A549 (cell line): ENCODE data around the gene BZW2. TPM values are rescaled to one million over a fixed set of nuclear protein-coding genes. Genes with fewer than 3 reads are reported as not detected.

Source experiments
- ATAC-seq, 2 experiments: fragments of 200-7000 bp in 1 of 2; fragments of >200 bp in 1 of 2; cut with Nextera tagmentation in 1 of 2; cut with Tn5 transposase in 1 of 2; 3 replicates each; pipeline versions ENCODE4 v1.8.0 to v1.9.1; 2018 to 2020; ENCODE audit warnings: mild to moderate bottlenecking in 1 of 2, moderate library complexity in 1 of 2
- CTCF ChIA-PET: fragments of 300-600 bp; sonication (Branson Sonifier 250); formaldehyde crosslinking; extraction: SDS; loops from one replicate; lab custom pipeline; 2021; ENCODE audit warnings: antibody characterized with exemption, inconsistent platforms; lab: Yijun Ruan, JAX
- POLR2A ChIA-PET: fragments of 350-600 bp; formaldehyde crosslinking; extraction: SDS; loops from one replicate; lab custom pipeline; 2021; ENCODE audit warnings: antibody characterized with exemption, inconsistent platforms; lab: Yijun Ruan, JAX
- DNase-seq, 2 experiments: peaks; one replicate each; pipeline versions ENCODE4 v3.0.0 to v3.0.0-alpha.2; 2011 to 2016; ENCODE audit warnings: low read depth in 1 of 2, low spot score in 1 of 2
- FAIRE-seq: peaks from 2 replicates; lab custom pipeline; 2011; peaks lifted over from hg19 to GRCh38; lab: Jason Lieb, UNC
- H3K27ac ChIP-seq, 2 experiments: fragments of >200 bp; sonication (Bioruptor Twin); formaldehyde crosslinking; 3 replicates each; pipeline ENCODE4 v1.5.1; 2016 to 2017
- H3K4me1 ChIP-seq: fragments of >200 bp; sonication (Bioruptor Twin); formaldehyde crosslinking; 3 replicates; pipeline ENCODE4 v1.6.1; 2016
- H3K4me2 ChIP-seq: fragments of >200 bp; sonication (Bioruptor Twin); formaldehyde crosslinking; 3 replicates; pipeline ENCODE4 v1.6.1; 2016
- H3K4me3 ChIP-seq: fragments of >200 bp; sonication (Bioruptor Twin); formaldehyde crosslinking; 3 replicates; pipeline ENCODE4 v1.5.1; 2016
- H3K9me3 ChIP-seq: fragments of >200 bp; sonication (Bioruptor Twin); formaldehyde crosslinking; 3 replicates; pipeline ENCODE4 v1.6.1; 2016
- BCL3 ChIP-seq: fragments of >200 bp; sonication (Bioruptor Twin); formaldehyde crosslinking; IDR thresholded peaks from 3 replicates; pipeline ENCODE4 v1.6.1; 2016
- CBX2 ChIP-seq: fragments of 200-600 bp; sonication (generic); IDR thresholded peaks from 2 replicates; pipeline ENCODE4 v1.6.1; 2016; ENCODE audit warnings: low read depth, mild to moderate bottlenecking, borderline replicate concordance
- CHD2 ChIP-seq: fragments of 150-350 bp; IDR thresholded peaks from 2 replicates; pipeline ENCODE4 v1.6.1; 2014; ENCODE audit warnings: low read length; ENCODE audit not compliant: partially characterized antibody
- EP300 ChIP-seq, 2 experiments: fragments of >200 bp; sonication (Bioruptor Twin); formaldehyde crosslinking; IDR thresholded peaks; 2 replicates in 1 of 2; 3 replicates in 1 of 2; pipeline ENCODE4 v1.6.1; 2016 to 2017
- ESRRA ChIP-seq: fragments of 150-350 bp; IDR thresholded peaks from 2 replicates; pipeline ENCODE4 v1.6.1; 2014; ENCODE audit warnings: mild to moderate bottlenecking, low read length, borderline replicate concordance
- FOXS1 ChIP-seq: fragments of 250-450 bp; sonication (Bioruptor Pico); IDR thresholded peaks from 2 replicates; pipeline ENCODE4 v1.5.0; 2020; ENCODE audit warnings: mild to moderate bottlenecking, moderate library complexity
- HEYL ChIP-seq: fragments of 250-450 bp; sonication (Bioruptor Pico); IDR thresholded peaks from 2 replicates; pipeline ENCODE4 v1.8.0; 2021; ENCODE audit warnings: mild to moderate bottlenecking, moderate library complexity
- HMGXB4 ChIP-seq: fragments of 250-450 bp; sonication (Bioruptor Pico); IDR thresholded peaks from 2 replicates; pipeline ENCODE4 v1.5.0; 2021; ENCODE audit warnings: mild to moderate bottlenecking, moderate library complexity, borderline replicate concordance
- HOXA7 ChIP-seq: fragments of 250-450 bp; sonication (Bioruptor Pico); IDR thresholded peaks from 2 replicates; pipeline ENCODE4 v1.5.0; 2020; ENCODE audit warnings: mild to moderate bottlenecking, moderate library complexity
- JUN ChIP-seq, 2 experiments: fragments of >200 bp; sonication (Bioruptor Twin); formaldehyde crosslinking; IDR thresholded peaks; 2 replicates in 1 of 2; 3 replicates in 1 of 2; pipeline ENCODE4 v1.6.1; 2016 to 2017
- JUNB ChIP-seq: fragments of >200 bp; sonication (Bioruptor Twin); formaldehyde crosslinking; IDR thresholded peaks from 2 replicates; pipeline ENCODE4 v1.6.1; 2016
- KDM1A ChIP-seq: fragments of 200-600 bp; sonication (generic); IDR thresholded peaks from 2 replicates; pipeline ENCODE4 v1.6.1; 2016; ENCODE audit warnings: low read depth, mild to moderate bottlenecking
- KDM5A ChIP-seq: fragments of 200-600 bp; sonication (generic); IDR thresholded peaks from 2 replicates; pipeline ENCODE4 v1.6.1; 2016; ENCODE audit warnings: antibody characterized with exemption, mild to moderate bottlenecking
- MAFK ChIP-seq: fragments of 450-650 bp; IDR thresholded peaks from 2 replicates; pipeline ENCODE4 v1.6.1; 2014; ENCODE audit not compliant: partially characterized antibody
- MAZ ChIP-seq: fragments of 150-350 bp; IDR thresholded peaks from 2 replicates; pipeline ENCODE4 v1.6.1; 2014; ENCODE audit warnings: antibody characterized with exemption, low read depth, low read length, borderline replicate concordance
- MYC ChIP-seq: IDR thresholded peaks from 2 replicates; pipeline ENCODE4 v1.6.1; 2012; ENCODE audit warnings: mild to moderate bottlenecking, inconsistent platforms, low read length, improper control_type of control experiment, borderline replicate concordance
- NFE2L2 ChIP-seq: fragments of 150-350 bp; conservative IDR thresholded peaks from 2 replicates; pipeline ENCODE4 v1.6.1; 2014; ENCODE audit warnings: low read length
- NPAS2 ChIP-seq: fragments of 250-450 bp; sonication (Bioruptor Pico); IDR thresholded peaks from 2 replicates; pipeline ENCODE4 v1.8.0; 2022; ENCODE audit warnings: mild to moderate bottlenecking, moderate library complexity, borderline replicate concordance
- NR3C1 ChIP-seq: fragments of >200 bp; sonication (Bioruptor Twin); formaldehyde crosslinking; IDR thresholded peaks from 3 replicates; pipeline ENCODE4 v1.6.1; 2017
- POLR2A ChIP-seq: IDR thresholded peaks from 2 replicates; pipeline ENCODE4 v1.6.1; 2012; ENCODE audit warnings: mild to moderate bottlenecking, low read length
- RAD21 ChIP-seq, 2 experiments: fragments of >200 bp in 1 of 2; sonication (Bioruptor Twin) in 1 of 2; formaldehyde crosslinking in 1 of 2; IDR thresholded peaks in 1 of 2; conservative IDR thresholded peaks in 1 of 2; 2 replicates in 1 of 2; 3 replicates in 1 of 2; pipeline ENCODE4 v1.6.1; 2012 to 2018; ENCODE audit warnings: inconsistent platforms in 1 of 2
- RCOR1 ChIP-seq: fragments of 150-350 bp; IDR thresholded peaks from 2 replicates; pipeline ENCODE4 v1.6.1; 2014; ENCODE audit warnings: antibody characterized with exemption, low read length, low read depth
- RFX5 ChIP-seq: fragments of 450-650 bp; IDR thresholded peaks from 2 replicates; pipeline ENCODE4 v1.7.1; 2014; ENCODE audit warnings: antibody characterized with exemption, mild to moderate bottlenecking, moderate library complexity
- RNF2 ChIP-seq: fragments of 200-600 bp; sonication (generic); IDR thresholded peaks from 2 replicates; pipeline ENCODE4 v1.6.1; 2016; ENCODE audit warnings: low read depth, mild to moderate bottlenecking, antibody characterized with exemption, moderate library complexity, borderline replicate concordance
- SMC3 ChIP-seq: fragments of >200 bp; sonication (Bioruptor Twin); formaldehyde crosslinking; IDR thresholded peaks from 3 replicates; pipeline ENCODE4 v1.6.1; 2018; ENCODE audit warnings: inconsistent platforms
- TFCP2L1 ChIP-seq: fragments of 250-450 bp; sonication (Bioruptor Pico); IDR thresholded peaks from 2 replicates; pipeline ENCODE4 v1.5.0; 2021; ENCODE audit warnings: mild to moderate bottlenecking
- TP53 ChIP-seq: fragments of 250-450 bp; sonication (Bioruptor Pico); IDR thresholded peaks from 2 replicates; pipeline ENCODE4 v1.5.0; 2021; ENCODE audit warnings: mild to moderate bottlenecking, moderate library complexity
- ZFP36 ChIP-seq: fragments of 450-650 bp; IDR thresholded peaks from 2 replicates; pipeline ENCODE4 v1.6.1; 2014; ENCODE audit warnings: borderline replicate concordance; ENCODE audit not compliant: partially characterized antibody
- WGBS: methylation state at CpG from one replicate; pipeline ENCODE4 v1.1.6; 2017; ENCODE audit errors: missing lambda C conversion rate; 5-methylcytosine and 5-hydroxymethylcytosine counted together
- polyA plus RNA-seq, 4 experiments: library from polyadenylated mRNA; depleted of rRNA in 3 of 4; stranded (reverse); fragments of >200 nt; fragmentation: RNase III in 1 of 4; extraction: RNeasy Plus Mini Kit Qiagen cat#74134 plus additional on column Dnase treatment in 1 of 4; gene quantifications; 2 replicates in 3 of 4; 3 replicates in 1 of 4; pipeline ENCODE4 v1.2.3, GENCODE V29; 2011 to 2017
- TF ChIP-seq, protein P1 (sequence below): IDR thresholded peaks from 2 replicates; pipeline ENCODE4 v1.6.1; 2012
- TF ChIP-seq, protein P2 (sequence below): fragments of 450-650 bp; IDR thresholded peaks from 2 replicates; pipeline ENCODE4 v1.6.1; 2014; ENCODE audit warnings: antibody characterized with exemption
- TF ChIP-seq, protein P3 (sequence below): IDR thresholded peaks from 2 replicates; pipeline ENCODE4 v1.6.1; 2012; ENCODE audit warnings: low read depth, borderline replicate concordance

BZW2 gene
- polyA plus RNA-seq, 2 of the 4 experiments (the other 2 are of a cell fraction): 72.4 to 101 TPM

- ATAC-seq: no peak
- Histone ChIP-seq H3K9me3 (no peaks in the 10 kb centered on the region), H3K4me1 (peaks cover 9% of the 10 kb centered on the region; the same call in 2 of the 3 replicates), H3K27ac (no peak overlapping the region), H3K4me2 (no peak overlapping the region), H3K4me3 (no peak overlapping the region)
- WGBS: 94% methylated on average over 1 of the region's 1 CpG
- TF ChIP-seq NFE2L2 (no peak), RAD21 (conservative IDR thresholded peaks at IDR 0.05 in 1 of 2, IDR thresholded peaks at IDR 0.05 in 1 of 2) (no peak), JUNB (no peak), KDM1A (no peak), ESRRA (no peak), MYC (no peak), SMC3 (no peak), POLR2A (no peak), CBX2 (no peak), HEYL (CRISPR knock-in tag) (no peak), BCL3 (no peak), RCOR1 (no peak), JUN (IDR thresholded peaks at IDR 0.05) (no peak), TFCP2L1 (CRISPR knock-in tag) (no peak), RNF2 (no peak)
- TF ChIP-seq, protein P1, sequence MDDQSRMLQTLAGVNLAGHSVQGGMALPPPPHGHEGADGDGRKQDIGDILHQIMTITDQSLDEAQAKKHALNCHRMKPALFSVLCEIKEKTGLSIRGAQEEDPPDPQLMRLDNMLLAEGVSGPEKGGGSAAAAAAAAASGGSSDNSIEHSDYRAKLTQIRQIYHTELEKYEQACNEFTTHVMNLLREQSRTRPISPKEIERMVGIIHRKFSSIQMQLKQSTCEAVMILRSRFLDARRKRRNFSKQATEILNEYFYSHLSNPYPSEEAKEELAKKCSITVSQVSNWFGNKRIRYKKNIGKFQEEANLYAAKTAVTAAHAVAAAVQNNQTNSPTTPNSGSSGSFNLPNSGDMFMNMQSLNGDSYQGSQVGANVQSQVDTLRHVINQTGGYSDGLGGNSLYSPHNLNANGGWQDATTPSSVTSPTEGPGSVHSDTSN: no peak
- TF ChIP-seq, protein P2, sequence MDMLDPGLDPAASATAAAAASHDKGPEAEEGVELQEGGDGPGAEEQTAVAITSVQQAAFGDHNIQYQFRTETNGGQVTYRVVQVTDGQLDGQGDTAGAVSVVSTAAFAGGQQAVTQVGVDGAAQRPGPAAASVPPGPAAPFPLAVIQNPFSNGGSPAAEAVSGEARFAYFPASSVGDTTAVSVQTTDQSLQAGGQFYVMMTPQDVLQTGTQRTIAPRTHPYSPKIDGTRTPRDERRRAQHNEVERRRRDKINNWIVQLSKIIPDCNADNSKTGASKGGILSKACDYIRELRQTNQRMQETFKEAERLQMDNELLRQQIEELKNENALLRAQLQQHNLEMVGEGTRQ: no peak
- ChIA-PET CTCF (no interaction called here), POLR2A (no interaction called here)
- no peak for DNase-seq
- no peak for FAIRE-seq
These were observed 15.3 kb upstream of the BZW2 start for GRCh38 chr7:16630654-16631053.

- 93% methylated on average over 4 of the region's 4 CpGs for WGBS
- H3K27ac ChIP-seq: no peak overlapping the region
- TF ChIP-seq RFX5: no peak
- no peak for TF ChIP-seq HMGXB4 (CRISPR knock-in tag)
- TF ChIP-seq, protein P3, sequence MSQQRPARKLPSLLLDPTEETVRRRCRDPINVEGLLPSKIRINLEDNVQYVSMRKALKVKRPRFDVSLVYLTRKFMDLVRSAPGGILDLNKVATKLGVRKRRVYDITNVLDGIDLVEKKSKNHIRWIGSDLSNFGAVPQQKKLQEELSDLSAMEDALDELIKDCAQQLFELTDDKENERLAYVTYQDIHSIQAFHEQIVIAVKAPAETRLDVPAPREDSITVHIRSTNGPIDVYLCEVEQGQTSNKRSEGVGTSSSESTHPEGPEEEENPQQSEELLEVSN: no peak
- no peak for TF ChIP-seq FOXS1 (CRISPR knock-in tag)
- no peak for TF ChIP-seq SMC3
- no peak for TF ChIP-seq KDM5A
- TF ChIP-seq NPAS2 (CRISPR knock-in tag): no peak
- TF ChIP-seq NR3C1: no peak
- no peak for TF ChIP-seq MAFK
- TF ChIP-seq HOXA7 (CRISPR knock-in tag): no peak
- no peak for TF ChIP-seq MAZ
- TF ChIP-seq CHD2: no peak
- no peak for TF ChIP-seq EP300 (IDR thresholded peaks at IDR 0.05)
- no peak for TF ChIP-seq ZFP36
- TF ChIP-seq POLR2A: no peak
- TF ChIP-seq TP53 (CRISPR knock-in tag): no peak
- no peak for TF ChIP-seq KDM1A
- no peak for TF ChIP-seq JUNB
- TF ChIP-seq RAD21 (conservative IDR thresholded peaks at IDR 0.05 in 1 of 2, IDR thresholded peaks at IDR 0.05 in 1 of 2): no peak
- TF ChIP-seq TFCP2L1 (CRISPR knock-in tag): no peak
- ATAC-seq: no peak
- no peak for FAIRE-seq
- no peaks in the 10 kb centered on the region for H3K9me3 ChIP-seq
- 0 out of 3 replicates have a peak, but pooled peaks cover 6% of the 10 kb centered on the region for H3K4me1 ChIP-seq
- CTCF ChIA-PET: no interaction called here
- DNase-seq: no peak
- H3K4me3 ChIP-seq: no peak overlapping the region
- POLR2A ChIA-PET: no interaction called here
- no peak overlapping the region for H3K4me2 ChIP-seq
These were observed 11.7 kb upstream of the BZW2 start for GRCh38 chr7:16634271-16634738.
